NCI-H226 (cell line): ENCODE results near the gene CTDP1.
"Not testable (repeated sequence)": the region's sequence is repeated elsewhere in the genome, so short reads cannot be mapped to it uniquely, and the experiment has no call there.

Experiments used
- DNase-seq: peaks from one replicate; pipeline ENCODE4 v3.0.0-alpha.2; 2015

The CTDP1 gene

GRCh38 chr18:79706006-79706405, 26.4 kb downstream of the CTDP1 start:
- DNase-seq: no peak

GRCh38 chr18:79706658-79707057, 27.1 kb downstream of the CTDP1 start:
- DNase-seq: no peak

- DNase-seq: no peak
Measured at GRCh38 chr18:79707239-79707638, 27.6 kb downstream of the CTDP1 start.

- DNase-seq: no peak
Measured at GRCh38 chr18:79707671-79708070, 28.1 kb downstream of the CTDP1 start.

GRCh38 chr18:79708412-79708811, 28.8 kb downstream of the CTDP1 start:
- DNase-seq: no peak

GRCh38 chr18:79712206-79712857, 32.7 kb downstream of the CTDP1 start:
- no peak for DNase-seq

- no peak for DNase-seq
Measured at GRCh38 chr18:79713341-79713740, 33.7 kb downstream of the CTDP1 start.

GRCh38 chr18:79714531-79715240, 35.1 kb downstream of the CTDP1 start:
- no peak for DNase-seq

- DNase-seq: no peak
Measured at GRCh38 chr18:79715280-79715679, 35.7 kb downstream of the CTDP1 start.

GRCh38 chr18:79717059-79717458, 37.5 kb downstream of the CTDP1 start:
- DNase-seq: no peak

GRCh38 chr18:79717555-79718074, 38.0 kb downstream of the CTDP1 start:
- DNase-seq: no peak

GRCh38 chr18:79718126-79718525, 38.5 kb downstream of the CTDP1 start:
- no peak for DNase-seq

GRCh38 chr18:79718878-79719477, 39.4 kb downstream of the CTDP1 start:
- DNase-seq: no peak

- DNase-seq: not testable (repeated sequence)
Measured at GRCh38 chr18:79719478-79720358, 40.1 kb downstream of the CTDP1 start.

GRCh38 chr18:79720359-79720733, 40.7 kb downstream of the CTDP1 start:
- no peak for DNase-seq

- DNase-seq: no peak
Measured at GRCh38 chr18:79723036-79723435, 43.4 kb downstream of the CTDP1 start.

GRCh38 chr18:79723628-79724027, 44.0 kb downstream of the CTDP1 start:
- DNase-seq: no peak

GRCh38 chr18:79724299-79725080, 44.9 kb downstream of the CTDP1 start:
- DNase-seq: no peak

GRCh38 chr18:79725486-79725885, 45.9 kb downstream of the CTDP1 start:
- DNase-seq: no peak

- DNase-seq: no peak
Measured at GRCh38 chr18:79726721-79727120, 47.1 kb downstream of the CTDP1 start.

- no peak for DNase-seq
Measured at GRCh38 chr18:79727211-79727610, 47.6 kb downstream of the CTDP1 start.

- no peak for DNase-seq
Measured at GRCh38 chr18:79728931-79729586, 49.5 kb downstream of the CTDP1 start.
